ENCODE measurements around the gene IL3. TPM values are rescaled to one million over a fixed set of nuclear protein-coding genes. Genes with fewer than 3 reads are reported as not detected.
A peak's percentile ranks its signal among the peaks of the same experiment; 100 is the strongest.

IL3 gene
- total and polyA plus RNA-seq, 2 donors (not counting 1 experiment from before 2014, with no cell fraction given) = not detected

- peaks cover 16% of the 10 kb centered on the region for H3K4me1 Mint-ChIP-seq
- Histone ChIP-seq H4K20me1 (ENCODE audit: control insufficient read depth, insufficient read depth, low read length, poor library complexity, severe bottlenecking) (no peaks in the 10 kb centered on the region), H3K9ac (ENCODE audit: low read length) (no peak overlapping the region), H3K27ac (ENCODE audit: low read length in 2 of 2) (no peak overlapping the region), H3K4me2 (replicated peaks; ENCODE audit: low read depth, low read length, poor library complexity, severe bottlenecking) (no peak overlapping the region), H2AFZ (ENCODE audit: insufficient read depth, low read depth, low read length, poor library complexity, severe bottlenecking) (no peak overlapping the region), H3K4me1 (ENCODE audit: control insufficient read depth in 2 of 2, insufficient read depth in 2 of 2, low read length in 2 of 2) (peaks cover 16 to 18% of the 10 kb centered on the region in 2 donors), H3K79me2 (ENCODE audit: control insufficient read depth, insufficient read depth, low read length) (no peaks in the 10 kb centered on the region), H3K9me3 (ENCODE audit: control extremely low read depth in 1 of 3, control insufficient read depth in 2 of 3, insufficient read depth in 1 of 3, low read length in 2 of 3) (peaks cover 0 to 9% (median 0%) of the 10 kb centered on the region in 3 donors), H3K4me3 (ENCODE audit: control extremely low read depth in 1 of 5, extremely low read depth in 1 of 5, insufficient read depth in 1 of 5, low read depth in 2 of 5, low read length in 4 of 5) (no peak overlapping the region), H3K27me3 (replicated peaks in 1 of 4; ENCODE audit: control extremely low read depth in 1 of 4, control insufficient read depth in 3 of 4, insufficient read depth in 4 of 4, low read length in 3 of 4) (peaks cover 0 to 54% (median 19%) of the 10 kb centered on the region in 4 experiments), H3K36me3 (replicated peaks in 1 of 2; ENCODE audit: control extremely low read depth in 1 of 2, control insufficient read depth in 1 of 2, extremely low read depth in 1 of 2, insufficient read depth in 2 of 2, low read length in 1 of 2) (no peaks in the 10 kb centered on the region)
- ChIA-PET POLR2A (no interaction called here), CTCF (interaction anchor here (1.6 kb wide), 1 partner anchor 424 kb away, joined by 6 read pairs; no protein-coding TSS in a partner anchor)
- no peak for ATAC-seq (ENCODE audit: low read depth)
- no peaks in the 10 kb centered on the region for H3K9me3 Mint-ChIP-seq (ENCODE audit: insufficient read depth)
- peaks cover 77% of the 10 kb centered on the region for H3K27me3 Mint-ChIP-seq
- H3K27ac Mint-ChIP-seq = peak overlapping the region; percentile 10
- H3K4me3 Mint-ChIP-seq = no peak overlapping the region
- WGBS (ENCODE audit: insufficient coverage) = 88% methylated on average over 2 of the region's 2 CpGs
- intact Hi-C loops (cut with micrococcal nuclease) = no loop called here
- DNase-seq = no peak
- TF ChIP-seq EZH2 (IDR thresholded peaks at IDR 0.05; ENCODE audit: borderline replicate concordance, insufficient read depth, low read depth, low read length, poor library complexity, severe bottlenecking) = no peak
- TF ChIP-seq, protein P1, sequence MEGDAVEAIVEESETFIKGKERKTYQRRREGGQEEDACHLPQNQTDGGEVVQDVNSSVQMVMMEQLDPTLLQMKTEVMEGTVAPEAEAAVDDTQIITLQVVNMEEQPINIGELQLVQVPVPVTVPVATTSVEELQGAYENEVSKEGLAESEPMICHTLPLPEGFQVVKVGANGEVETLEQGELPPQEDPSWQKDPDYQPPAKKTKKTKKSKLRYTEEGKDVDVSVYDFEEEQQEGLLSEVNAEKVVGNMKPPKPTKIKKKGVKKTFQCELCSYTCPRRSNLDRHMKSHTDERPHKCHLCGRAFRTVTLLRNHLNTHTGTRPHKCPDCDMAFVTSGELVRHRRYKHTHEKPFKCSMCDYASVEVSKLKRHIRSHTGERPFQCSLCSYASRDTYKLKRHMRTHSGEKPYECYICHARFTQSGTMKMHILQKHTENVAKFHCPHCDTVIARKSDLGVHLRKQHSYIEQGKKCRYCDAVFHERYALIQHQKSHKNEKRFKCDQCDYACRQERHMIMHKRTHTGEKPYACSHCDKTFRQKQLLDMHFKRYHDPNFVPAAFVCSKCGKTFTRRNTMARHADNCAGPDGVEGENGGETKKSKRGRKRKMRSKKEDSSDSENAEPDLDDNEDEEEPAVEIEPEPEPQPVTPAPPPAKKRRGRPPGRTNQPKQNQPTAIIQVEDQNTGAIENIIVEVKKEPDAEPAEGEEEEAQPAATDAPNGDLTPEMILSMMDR (IDR thresholded peaks at IDR 0.05) = no peak
Measured at GRCh38 chr5:132013711-132014110, 46.7 kb upstream of the IL3 start.

DNA sequence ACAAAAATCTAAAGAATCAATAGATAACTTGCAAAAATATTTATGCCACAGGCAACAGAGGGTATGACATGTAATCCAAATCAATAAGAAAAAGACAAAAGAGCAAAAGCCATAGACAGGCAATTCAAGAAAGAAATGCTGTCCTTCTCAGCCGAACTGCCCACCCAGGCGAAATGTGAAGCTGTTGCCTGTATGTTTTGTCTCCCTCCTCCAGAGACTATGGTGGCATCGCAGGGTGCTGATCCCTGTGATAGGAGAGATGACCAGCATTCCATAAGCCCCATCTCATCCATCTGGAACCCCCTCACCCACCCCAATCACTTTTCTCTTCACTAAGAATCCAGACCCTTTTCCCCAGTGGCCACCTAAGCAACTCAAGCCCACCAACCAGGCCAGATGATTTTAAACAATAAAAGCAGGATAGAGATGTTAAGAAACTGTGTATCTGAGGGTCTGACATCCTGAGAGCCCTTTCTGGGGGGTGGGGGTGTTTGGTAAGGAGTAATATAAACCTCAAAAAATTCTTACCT lies 43.7 kb upstream of the IL3 start:
- H3K4me3 Mint-ChIP-seq = no peak overlapping the region
- H3K27me3 Mint-ChIP-seq = peaks cover 70% of the 10 kb centered on the region
- no peak for TF ChIP-seq EZH2 (IDR thresholded peaks at IDR 0.05; ENCODE audit: borderline replicate concordance, insufficient read depth, low read depth, low read length, poor library complexity, severe bottlenecking)
- TF ChIP-seq, protein P1 (IDR thresholded peaks at IDR 0.05) = no peak
- H3K79me2 ChIP-seq (ENCODE audit: control insufficient read depth, insufficient read depth, low read length) = no peaks in the 10 kb centered on the region
- 94% methylated on average over 2 of the region's 3 CpGs for WGBS (ENCODE audit: insufficient coverage)
- H3K4me3 ChIP-seq (ENCODE audit: control extremely low read depth in 1 of 5, extremely low read depth in 1 of 5, insufficient read depth in 1 of 5, low read depth in 2 of 5, low read length in 4 of 5) = no peak overlapping the region
- ATAC-seq (ENCODE audit: low read depth) = no peak
- H3K4me1 ChIP-seq (ENCODE audit: control insufficient read depth in 2 of 2, insufficient read depth in 2 of 2, low read length in 2 of 2) = peaks cover 10 to 16% of the 10 kb centered on the region in 2 donors
- DNase-seq = no peak
- no peak overlapping the region for H3K4me2 ChIP-seq (replicated peaks; ENCODE audit: low read depth, low read length, poor library complexity, severe bottlenecking)
- peaks cover 0 to 3% (median 0%) of the 10 kb centered on the region in 3 donors for H3K9me3 ChIP-seq (ENCODE audit: control extremely low read depth in 1 of 3, control insufficient read depth in 2 of 3, insufficient read depth in 1 of 3, low read length in 2 of 3)
- no peak overlapping the region for H3K9ac ChIP-seq (ENCODE audit: low read length)
- H4K20me1 ChIP-seq (ENCODE audit: control insufficient read depth, insufficient read depth, low read length, poor library complexity, severe bottlenecking) = no peaks in the 10 kb centered on the region
- CTCF ChIA-PET = interaction anchor here (1.0 to 2.6 kb wide), 3 partner anchors 9 to 427 kb away, joined by 3 to 10 read pairs (median 9); no protein-coding TSS in a partner anchor
- intact Hi-C loops (cut with micrococcal nuclease) = no loop called here
- no peak overlapping the region for H2AFZ ChIP-seq (ENCODE audit: insufficient read depth, low read depth, low read length, poor library complexity, severe bottlenecking)
- POLR2A ChIA-PET = no interaction called here
- H3K9me3 Mint-ChIP-seq (ENCODE audit: insufficient read depth) = no peaks in the 10 kb centered on the region
- H3K27ac ChIP-seq (ENCODE audit: low read length in 2 of 2) = no peak overlapping the region
- no peak overlapping the region for H3K27ac Mint-ChIP-seq
- peaks cover 0 to 43% (median 17%) of the 10 kb centered on the region in 4 experiments for H3K27me3 ChIP-seq (replicated peaks in 1 of 4; ENCODE audit: control extremely low read depth in 1 of 4, control insufficient read depth in 3 of 4, insufficient read depth in 4 of 4, low read length in 3 of 4)
- no peaks in the 10 kb centered on the region for H3K36me3 ChIP-seq (replicated peaks in 1 of 2; ENCODE audit: control extremely low read depth in 1 of 2, control insufficient read depth in 1 of 2, extremely low read depth in 1 of 2, insufficient read depth in 2 of 2, low read length in 1 of 2)
- peaks cover 17% of the 10 kb centered on the region for H3K4me1 Mint-ChIP-seq

Data from B cell (primary cell).